M059J (cell line): ENCODE results near the gene BARD1. TPM values are rescaled to one million over a fixed set of nuclear protein-coding genes. Genes with fewer than 3 reads are reported as not detected.
"Not testable (repeated sequence)": the region's sequence is repeated elsewhere in the genome, so short reads cannot be mapped to it uniquely, and the experiment has no call there.

Experiments used
- DNase-seq: peaks from one replicate; pipeline ENCODE4 v3.0.0-alpha.2; 2012; ENCODE audit warnings: low read depth
- total RNA-seq: library from RNA; depleted of rRNA; stranded (reverse); fragments of >200 nt; shearing (Covaris generic); gene quantifications from 2 replicates; pipeline ENCODE4 v1.2.3, GENCODE V29; 2014

The BARD1 gene
- total RNA-seq, 1 experiment from 2014 or later = 33.8 TPM

DNA sequence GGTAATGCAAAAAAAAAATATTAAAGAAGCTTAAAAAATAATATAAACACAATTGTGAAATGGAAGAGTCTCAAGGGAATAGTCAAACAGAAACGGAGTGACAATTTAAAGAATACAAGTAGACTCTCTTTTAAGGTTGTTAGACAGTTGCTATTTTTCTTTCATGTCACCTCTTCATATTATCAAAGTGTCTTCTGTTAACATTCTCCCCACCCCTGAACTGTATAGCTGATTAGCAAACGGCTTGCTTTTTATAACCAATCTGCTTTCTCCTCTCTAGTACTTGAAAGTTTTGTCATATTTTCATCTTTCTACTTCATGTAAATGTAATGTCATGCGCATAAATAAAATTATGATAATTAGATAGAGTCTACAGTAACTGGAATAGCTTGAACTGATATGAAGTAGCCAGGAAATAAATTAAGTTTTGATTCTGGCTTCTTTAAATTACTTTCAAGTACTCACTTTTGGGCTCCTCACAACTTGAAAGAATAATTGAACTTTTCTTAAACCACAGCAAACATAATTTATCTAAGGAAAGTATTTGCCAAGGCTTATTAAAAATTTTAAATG is 37.0 kb downstream of the BARD1 start:
- DNase-seq = no peak

DNA sequence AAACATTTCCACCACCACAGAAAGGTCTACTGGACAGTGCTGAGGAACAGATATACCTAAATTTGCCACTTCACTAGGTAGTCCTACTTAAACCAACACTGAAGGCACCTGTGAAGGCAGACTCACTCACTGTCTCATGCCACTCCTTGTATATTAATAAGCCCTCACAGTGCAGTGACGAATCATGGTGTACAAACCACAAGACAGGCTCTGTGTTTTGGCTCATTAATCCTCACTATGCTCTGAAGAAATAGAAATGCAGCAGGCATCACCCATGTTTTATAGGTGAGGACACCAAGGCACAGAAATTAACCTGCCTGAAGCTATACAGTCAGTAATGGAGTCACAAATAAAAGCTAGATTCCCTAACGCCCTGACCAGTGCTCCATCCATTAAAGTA is 44.3 kb downstream of the BARD1 start:
- DNase-seq = peak; percentile 24

DNA sequence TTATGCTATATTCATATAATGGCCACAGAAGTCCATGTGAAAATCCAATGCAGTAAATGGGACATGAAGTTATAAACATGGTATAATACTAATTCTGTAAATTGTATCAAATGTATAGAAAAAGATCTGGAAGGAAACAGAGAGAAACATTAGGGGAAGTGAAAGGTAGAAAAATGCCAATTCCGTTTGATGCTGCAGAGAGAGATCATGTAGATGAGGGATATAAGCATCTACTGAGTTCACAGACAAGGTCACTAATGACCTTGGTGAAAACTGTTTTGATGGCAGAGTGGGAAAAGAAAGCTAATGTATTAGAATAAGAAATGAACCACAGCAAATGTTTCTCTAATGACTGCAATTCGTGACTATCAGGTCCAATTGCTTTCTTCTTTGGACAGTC is 56.0 kb downstream of the BARD1 start:
- no peak for DNase-seq

DNA sequence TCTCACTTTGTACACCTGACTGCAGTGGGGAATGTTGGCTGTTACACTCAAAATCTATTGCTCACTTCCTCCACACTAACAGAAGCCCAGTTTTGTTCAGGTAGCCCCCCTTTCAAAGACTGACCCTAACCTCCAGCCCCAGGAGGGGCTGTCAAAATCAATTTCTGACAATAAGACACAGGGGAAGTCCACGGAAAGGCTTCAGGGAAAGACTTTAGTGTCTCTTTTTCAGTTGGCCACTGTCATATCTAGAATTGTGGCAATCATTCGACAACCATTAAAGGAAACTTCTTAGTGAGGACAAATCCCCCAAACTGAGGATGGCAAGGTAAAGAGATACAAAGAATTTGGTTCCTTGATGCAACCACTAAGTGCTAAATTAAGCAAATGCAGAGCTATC is 59.0 kb downstream of the BARD1 start:
- DNase-seq = no peak

DNA sequence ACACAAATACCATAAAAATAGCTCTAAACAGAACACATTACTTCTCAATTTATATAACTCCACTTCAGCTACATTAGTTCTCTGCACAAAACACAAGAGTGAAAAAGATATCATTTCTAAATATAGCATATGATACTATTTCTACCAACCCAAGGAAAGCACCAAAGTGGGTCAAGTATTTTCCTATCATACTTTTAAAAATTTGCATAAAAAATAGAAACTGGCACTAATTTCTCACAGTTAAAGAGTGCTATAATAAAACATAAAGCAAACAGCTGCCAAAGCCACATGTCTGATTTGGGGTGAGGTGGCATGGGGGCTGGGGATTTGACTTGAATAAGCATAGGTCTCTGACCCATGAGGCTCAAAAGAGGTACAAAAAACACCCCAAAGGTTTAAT is 61.5 kb downstream of the BARD1 start:
- no peak for DNase-seq

DNA sequence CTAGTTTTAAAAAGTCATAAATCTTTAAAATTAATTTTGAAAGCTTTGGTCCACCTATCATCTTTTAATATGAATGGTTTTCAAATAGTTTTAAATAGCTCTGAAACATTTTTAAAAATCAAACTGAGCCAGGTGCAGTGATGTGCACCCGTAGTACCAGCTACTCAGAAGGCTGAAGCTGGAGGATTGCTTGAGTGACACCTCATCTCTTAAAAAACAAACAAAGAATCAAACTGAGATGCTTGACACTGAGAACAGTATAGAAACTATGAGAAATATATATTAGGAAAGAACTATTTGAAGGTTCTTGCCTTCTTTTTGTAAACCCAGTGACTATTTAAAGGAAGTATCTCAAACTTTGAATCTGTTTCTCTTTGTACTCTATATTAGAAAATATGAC is 67.4 kb downstream of the BARD1 start:
- no peak for DNase-seq

DNA sequence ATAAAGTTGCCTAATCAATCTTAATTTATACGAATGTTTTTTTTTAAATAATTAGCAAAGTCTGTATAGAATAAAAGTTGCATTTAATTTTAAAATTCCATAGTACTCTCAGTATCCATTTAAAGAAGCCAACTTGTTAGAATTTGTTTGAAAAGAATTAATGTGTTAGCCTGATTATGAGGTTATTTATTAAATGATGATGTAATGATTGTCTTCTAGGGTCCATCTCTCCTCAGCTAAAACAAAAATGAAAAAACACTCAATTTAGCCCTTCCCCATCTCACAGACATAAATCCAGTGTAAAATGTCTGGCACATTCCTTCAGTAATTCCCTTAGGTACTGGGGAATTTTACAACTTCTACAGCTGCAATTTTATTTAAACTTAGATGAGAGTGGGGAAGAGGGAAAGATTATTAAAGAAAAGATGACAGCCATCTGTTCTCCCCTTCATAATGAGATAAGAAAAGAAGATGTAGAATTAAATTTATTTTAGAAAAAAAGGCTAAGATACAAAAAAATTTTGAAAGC is 68.6 kb downstream of the BARD1 start:
- no peak for DNase-seq

DNA sequence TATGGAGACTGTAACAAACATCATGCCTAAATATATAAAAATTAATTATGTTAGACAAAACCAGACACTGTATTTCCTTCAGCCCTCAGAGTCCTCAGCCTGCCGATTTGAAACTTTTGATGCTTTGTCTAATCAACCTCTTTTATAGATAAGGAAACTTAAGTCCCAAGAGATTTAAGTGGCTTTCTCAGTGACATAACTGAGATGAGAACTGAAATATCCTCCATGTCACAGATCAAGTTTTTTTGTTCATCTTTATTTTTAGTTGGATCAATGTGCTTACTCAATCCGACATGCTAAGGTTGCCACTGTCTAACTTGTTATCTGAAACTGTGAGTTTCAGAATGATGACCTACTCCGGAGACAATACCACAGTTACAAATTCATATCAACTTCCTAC is 72.3 kb downstream of the BARD1 start:
- no peak for DNase-seq

DNA sequence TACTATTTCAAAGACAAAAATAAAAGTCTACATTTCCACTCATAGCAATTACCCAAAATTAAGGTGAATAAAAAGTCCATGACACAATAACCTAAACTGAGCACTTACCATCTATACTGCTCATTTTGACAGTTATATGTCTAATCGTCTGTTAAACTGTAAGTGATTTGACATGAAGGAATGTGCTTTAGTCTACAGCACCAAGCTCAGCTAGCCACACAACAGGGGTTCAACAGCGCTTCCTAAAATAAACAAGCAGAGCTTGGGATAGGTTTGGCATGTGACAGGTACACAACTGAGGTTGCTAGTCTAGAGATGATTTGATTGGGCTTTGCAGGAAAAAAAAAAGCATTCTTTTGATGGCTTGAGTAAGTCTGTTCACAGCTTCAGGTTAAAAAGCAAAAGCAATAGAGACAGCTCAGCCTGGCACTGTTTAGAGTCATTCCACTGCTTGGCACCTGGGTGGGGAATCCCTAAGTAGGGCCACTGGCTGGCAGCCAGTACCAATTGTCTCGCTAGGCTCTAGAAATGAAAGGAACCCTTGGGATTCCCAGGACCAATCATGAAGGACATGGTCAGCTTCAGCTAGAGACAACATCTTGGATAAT is 78.6 kb downstream of the BARD1 start:
- no peak for DNase-seq

DNA sequence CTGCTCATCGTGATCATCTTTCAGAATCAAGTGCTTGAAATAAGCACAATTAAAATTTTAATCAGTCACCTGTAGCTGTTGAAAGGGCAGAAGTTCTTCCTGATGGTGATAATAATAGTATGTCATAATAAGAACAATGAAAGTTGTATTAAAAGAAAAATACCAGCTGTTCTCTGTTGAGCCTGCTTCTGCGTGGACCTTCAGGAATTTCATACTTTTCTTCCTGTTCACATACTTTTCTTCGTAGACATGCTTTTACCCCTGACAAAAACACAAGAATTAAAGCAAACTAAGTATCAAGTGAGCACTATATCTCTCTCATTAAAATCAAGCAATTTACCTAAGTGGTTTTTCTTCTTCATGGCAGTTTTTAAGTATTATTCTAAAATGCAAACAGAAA is 79.2 kb downstream of the BARD1 start:
- no peak for DNase-seq

DNA sequence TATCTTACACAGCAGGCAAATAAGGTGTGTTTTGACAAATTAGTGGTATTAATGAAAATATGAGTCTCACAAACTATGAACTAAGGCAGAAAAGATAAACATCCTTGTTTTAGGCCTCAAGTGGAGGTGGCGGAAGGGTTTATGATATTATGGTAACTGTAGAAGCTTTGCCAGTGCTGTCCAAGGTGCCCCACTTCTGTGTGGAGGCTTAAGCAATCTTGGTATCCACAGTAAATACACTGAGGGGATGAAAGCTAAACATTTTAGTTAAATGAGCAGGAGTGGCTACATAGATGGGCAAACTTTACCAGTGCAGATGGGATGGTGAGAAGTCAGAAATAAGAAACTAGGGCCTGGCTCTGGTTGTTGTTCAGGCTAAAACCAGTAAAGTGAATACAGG is 84.7 kb downstream of the BARD1 start:
- no peak for DNase-seq

DNA sequence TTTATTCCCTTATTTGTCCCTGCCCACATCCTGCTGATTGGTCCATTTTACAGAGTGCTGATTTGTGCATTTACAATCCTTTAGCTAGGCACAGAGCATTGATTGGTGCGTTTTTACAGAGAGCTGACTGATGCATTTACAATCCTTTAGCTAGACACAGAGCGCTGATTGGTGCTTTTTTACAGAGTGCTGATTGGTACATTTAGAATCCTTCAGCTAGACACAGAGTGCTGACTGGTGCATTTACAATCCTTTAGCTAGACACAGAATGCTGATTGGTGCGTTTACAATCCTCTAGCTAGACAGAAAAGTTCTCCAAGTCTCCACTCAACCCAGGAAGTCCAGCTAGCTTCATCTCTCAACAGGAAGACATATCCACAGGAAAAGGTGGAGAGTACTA is 91.6 kb downstream of the BARD1 start:
- not testable (repeated sequence) for DNase-seq

DNA sequence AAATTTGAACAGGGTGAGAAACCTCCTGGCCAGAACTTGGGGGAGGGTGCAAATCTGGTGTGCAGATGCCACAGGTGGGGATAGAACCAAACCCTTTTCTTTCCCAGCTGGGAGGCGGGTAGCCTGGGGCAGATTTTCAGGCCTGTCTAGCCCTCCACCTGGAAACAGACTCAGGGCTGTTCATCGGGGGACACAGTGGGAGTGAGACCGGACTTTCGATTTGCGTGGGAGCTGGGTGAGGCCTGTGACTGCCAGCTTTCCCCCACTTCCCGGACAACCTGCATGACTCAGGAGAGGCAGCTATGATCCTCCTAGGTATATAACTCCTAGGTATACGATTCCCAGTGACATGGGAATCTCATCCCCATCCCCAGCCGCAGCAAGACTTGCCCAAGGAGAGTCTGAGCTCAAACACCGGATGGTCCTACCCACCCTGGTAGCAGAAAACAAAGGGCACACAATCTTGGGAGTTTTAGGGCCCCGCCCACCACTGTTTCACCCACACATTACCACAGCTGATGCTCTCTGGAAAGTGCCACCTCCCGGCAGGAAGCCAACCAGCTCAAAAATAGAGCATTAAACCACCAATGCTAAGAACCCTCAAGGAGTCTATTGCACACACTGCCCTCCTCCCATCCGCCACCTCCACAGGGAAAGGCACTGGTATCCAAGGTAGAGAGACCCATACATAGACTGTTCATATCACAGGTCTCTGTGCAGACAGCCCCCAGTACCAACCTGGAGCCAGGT is 92.5 kb downstream of the BARD1 start:
- no peak for DNase-seq

DNA sequence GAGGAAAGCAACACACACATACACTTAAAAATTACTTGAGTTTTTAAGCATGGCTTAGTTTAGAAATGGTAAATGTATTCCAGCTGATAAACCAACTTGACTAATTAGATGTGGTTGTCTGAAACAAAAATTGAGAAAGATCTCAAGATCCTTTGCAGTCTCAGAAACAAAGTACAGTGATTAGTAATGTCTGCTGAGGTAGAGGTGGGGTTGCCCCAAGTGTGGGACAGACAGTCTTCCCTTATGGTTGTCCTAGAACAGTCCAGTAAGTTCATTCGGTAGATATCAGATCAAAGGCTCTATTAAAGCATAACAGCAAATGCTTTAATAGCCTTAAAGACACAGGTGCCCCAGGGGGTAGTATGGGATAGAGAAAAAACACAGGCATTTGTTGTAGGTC is 94.5 kb downstream of the BARD1 start:
- no peak for DNase-seq

DNA sequence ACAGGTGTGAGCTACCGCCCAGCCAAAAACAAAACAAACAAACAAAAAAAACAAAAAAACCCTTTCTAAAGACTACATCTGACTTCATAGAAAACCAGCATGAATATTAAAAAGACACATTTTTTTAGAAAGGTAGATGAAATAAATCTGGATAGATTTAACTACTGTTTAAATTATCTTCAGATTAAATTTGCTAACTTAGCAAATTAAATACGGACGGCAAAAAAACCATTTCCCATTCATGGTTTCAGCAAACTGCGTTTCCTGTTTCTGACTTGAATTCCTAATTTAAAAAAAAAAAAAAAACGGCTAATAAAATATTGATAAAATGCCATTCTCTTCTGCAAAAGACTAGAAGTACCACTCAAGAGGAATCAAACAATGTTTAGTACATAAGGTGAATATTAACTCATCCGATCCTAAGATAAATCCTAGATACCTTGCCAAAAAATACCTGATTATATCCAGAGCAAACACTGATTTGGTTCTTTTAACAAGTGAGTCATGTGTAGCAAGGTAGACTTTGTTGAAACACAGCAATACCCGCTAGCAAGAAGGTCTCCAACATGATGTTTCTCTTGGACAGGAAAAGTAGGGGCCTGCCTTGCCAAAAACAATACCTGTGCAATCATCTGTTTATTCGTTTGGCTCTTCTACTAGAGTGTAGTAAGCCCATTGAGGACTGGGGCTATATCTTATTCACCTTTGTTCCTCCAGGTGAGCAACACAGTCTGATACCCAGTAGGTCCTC is 96.2 kb downstream of the BARD1 start:
- DNase-seq = no peak

DNA sequence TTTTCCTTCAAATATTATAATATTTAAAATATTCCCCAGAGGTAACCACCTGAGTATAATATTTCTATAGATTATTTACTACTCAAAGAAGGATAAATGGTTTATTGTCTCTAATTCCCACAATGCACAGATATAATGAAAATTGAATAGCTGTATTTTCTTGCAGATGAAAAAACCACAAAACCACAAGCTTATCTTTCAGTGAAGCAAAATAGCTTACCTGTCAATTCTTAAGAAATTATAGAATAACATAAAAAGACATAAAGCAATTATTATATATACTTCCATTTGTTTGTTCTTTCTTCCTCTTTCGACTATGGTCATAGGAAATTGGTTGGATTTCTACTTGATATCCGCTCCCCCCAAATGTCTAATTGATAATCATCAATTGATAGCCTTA is 98.8 kb downstream of the BARD1 start:
- DNase-seq = no peak

DNA sequence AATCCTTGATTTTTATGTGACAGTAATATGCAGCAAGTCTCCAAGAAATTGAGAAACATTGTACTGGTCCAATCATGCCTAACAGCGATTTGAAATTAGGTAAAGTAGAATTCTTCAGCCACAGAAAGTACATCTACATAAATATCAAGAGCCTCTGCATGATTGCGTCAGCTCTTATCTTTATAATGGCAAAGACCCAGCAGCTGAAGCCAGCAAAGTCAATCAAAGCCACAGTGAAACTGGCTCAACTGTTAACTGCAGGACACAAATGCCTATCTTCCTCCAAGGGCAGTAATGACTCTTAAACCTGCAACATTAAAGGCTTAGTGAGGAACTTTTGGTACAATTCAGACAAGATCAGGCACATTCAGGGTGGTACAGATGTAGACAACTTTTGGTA is 102.5 kb downstream of the BARD1 start:
- DNase-seq = no peak

DNA sequence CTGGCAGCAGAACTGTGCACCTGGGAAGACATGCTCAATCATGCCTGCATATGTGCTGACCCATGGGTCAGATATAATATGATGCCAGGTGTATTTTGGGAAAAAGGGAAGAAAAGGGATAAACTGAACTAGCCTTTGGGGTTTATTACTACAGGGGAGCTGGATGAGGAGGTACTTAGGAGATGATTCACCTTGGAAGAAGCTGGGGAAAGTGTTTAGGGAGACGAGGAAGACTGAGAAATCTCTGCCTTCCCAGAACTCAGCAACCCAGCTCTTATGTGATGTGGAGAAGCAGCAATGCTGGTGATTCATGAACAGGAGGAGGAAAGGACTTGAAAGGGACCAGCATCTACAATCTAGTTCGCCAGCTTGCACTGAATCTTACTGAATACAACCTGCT is 110.2 kb downstream of the BARD1 start:
- DNase-seq = peak; percentile 13

DNA sequence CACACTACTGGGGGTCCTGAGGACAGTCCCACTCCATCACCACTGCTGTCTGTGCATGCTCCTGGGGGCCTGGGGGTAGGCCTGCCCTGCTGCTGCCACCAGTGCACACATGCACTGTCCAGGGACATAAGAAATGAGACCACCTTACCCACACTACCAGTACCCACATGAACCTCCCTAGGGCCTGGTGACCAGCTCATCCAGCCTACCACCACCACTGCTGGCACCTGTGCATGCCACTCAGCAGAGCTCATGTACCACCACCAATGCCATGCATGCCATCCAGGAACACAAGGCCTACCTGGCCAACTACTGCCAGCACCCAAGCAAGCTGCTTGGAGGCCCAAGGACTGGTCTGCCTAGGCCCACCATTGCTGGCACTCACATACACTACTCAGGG is 112.8 kb downstream of the BARD1 start:
- DNase-seq = no peak

DNA sequence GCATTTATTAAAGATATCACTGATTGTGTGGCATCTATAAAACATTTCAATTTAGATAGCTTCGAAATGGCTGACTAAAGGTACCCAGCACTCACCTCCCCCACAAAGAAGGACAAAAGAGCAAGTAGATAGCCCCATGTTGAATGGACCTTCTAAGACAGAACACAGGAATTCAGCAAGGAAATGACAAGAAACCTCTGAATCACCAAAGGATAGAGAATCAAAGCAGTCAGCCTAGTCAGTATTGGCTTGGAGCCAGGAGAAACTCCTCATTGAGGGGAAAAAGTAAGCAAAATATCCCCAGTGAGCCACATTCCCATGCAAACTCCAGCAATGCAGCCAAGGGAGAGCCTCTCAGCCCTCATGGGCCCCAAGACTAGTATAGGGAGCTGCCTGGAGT is 113.7 kb downstream of the BARD1 start:
- DNase-seq = no peak

DNA sequence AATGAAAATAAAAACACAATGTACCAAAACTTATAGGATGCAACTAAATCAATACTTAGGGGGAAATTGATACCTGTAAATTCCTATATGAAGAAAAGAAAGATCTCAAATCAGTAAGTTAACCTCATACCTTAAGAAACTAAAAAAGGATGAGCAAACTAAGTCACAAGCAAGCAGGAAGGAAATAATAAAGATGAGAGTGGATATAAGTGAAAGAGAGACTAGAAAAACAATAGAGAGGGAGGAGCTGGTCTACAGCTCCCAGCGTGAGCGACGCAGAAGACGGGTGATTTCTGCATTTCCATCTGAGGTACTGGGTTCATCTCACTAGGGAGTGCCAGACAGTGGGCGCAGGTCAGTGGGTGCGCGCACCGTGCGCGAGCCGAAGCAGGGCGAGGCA is 125.9 kb downstream of the BARD1 start:
- DNase-seq = not testable (repeated sequence)

DNA sequence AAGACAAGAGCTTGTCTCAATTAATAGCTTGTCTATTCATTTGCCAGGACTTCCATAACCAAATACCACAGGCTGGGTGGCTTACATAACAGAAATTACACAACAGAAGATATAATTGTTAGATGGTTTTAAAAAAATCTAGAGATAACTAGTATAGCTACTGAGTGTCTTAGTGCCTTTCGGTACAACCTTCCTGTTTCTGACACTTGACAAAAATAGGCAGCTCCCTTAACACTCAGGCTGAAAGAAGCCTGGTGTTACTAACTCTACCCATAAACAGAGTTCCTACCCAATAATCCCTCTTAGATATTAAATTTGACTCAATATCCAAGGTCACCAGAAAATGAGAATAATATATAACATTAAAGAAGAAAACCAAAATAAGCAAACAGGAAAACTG is 129.7 kb downstream of the BARD1 start:
- DNase-seq = no peak
